GM19324 (cell line): ENCODE results near the gene RFPL1.

Experiments used
- ATAC-seq: cut with Tn5 transposase; IDR thresholded peaks from one replicate; pipeline ENCODE4 v1.9.1; 2021; ENCODE audit warnings: mild to moderate bottlenecking, moderate library complexity; ENCODE audit not compliant: unreplicated experiment, low FRiP score

RFPL1 gene

DNA sequence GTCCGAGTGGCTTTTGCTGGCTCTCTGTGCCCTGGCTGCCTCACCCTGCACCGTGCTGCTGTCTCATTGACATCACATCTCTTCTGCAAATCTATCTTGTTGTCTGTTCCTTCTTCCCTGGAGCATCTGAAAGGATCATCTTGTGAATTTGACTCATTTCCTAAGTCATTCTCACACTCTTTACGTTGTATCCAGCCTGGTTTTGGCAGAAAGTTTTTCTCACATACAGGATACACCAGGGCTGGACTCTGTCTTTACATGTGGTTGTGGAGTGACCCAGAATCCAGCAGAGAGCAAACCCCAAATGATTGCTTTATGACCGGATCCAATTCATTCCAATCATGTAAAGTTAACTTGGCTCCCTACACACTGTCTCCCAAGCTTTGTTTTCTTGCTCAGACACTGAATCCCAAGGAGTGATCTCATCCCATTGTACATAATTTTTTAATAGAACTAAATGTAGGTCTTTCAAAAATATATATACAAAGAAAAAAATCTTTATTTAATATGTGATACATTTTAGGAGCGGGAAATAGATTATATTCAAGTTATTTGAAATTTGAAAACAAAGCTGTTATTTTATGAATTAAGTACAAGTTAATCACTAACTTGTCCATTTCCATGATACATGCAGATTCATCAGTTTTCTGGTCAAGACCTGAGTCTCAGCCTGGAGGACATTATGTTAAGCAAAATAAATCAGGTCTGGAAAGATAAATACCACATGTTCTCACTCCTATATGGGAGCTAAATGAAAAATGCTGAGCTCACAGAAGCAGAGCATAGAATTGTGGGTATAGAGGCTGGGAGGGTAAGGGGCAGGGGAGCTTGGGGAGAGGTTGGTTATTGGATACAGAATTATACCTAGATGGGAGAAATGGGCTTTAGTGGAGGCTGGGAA lies 2.9 kb upstream of the RFPL1 start:
- no peak for ATAC-seq

DNA sequence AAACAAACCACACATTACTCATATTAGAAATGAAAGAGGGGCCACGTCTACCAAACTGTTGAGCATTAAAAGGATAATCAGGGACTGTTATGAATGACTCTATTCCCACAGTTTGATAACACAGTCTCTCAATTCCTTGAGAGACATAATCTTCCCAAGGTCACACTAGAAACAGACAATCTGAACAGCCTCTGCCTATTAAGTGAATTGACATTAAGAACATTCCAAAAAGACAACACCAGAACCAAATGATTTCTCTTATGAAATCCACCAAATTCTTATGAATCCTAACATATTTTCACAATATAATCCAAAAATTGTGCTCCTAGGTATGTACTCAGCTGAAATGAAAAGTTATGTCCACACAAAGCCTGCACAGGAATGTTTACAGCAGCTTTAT lies 4.6 kb downstream of the RFPL1 start:
- ATAC-seq: no peak

DNA sequence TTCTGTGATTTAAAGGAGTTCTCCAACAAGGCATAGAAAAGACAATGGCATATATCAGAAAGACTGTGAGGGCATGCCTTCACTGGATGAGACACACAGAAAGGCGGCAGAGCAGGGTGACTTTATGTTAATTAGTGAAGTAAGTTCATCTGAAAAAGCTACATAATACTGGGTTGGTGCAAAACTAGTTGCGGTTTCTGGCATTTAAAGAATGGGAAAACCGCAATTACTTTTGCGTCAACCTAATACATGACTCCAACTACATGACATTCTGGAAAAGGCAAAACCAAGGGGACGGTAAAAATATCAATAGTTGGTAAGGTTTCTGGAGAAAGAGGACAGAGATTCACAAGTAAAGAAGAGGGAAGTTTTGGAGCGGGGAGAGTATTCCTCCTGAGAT lies 5.1 kb downstream of the RFPL1 start:
- ATAC-seq: no peak

DNA sequence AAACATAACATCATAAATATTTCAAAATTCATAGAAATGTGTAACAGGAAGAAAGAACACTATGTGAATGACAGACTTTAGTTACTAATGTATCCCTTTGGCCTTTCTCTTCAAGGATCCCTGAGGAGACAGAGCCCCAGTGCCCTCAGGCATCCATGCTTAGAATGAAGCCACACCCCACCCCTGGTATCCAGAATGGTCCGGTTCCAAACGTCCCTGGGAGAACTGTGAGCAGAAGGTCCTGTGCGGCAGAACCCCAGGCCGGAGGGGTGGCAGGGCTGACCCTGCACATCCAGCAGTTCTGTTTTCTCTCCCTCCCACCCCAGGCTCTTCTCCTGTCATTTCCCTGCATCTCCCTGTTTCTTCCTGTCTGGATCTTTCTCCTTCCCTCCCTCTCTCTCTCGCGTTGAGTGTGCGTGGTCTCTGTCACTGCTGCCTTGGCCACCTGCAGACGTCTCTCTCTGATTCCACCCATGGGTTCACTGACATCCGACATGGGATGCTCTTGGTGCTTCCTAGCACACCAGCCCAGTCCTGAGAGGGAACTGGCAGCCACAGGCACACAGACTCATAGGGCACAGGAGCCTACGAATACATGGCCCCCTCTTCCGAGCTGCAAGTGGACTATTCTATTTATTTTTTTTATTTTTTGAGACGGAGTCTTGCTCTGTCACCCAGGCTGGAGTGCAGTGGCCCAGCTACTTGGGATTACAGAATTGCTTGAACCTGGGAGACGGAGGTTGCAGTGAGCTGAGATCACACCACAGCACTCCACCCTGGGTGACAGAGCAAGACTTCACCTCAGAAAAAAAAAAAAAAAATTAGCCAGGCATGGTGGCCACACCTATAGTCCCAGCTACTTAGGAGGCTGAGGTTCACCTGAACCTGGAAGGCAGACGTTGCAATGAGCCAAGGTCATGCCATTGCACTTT lies 5.7 kb downstream of the RFPL1 start:
- no peak for ATAC-seq

DNA sequence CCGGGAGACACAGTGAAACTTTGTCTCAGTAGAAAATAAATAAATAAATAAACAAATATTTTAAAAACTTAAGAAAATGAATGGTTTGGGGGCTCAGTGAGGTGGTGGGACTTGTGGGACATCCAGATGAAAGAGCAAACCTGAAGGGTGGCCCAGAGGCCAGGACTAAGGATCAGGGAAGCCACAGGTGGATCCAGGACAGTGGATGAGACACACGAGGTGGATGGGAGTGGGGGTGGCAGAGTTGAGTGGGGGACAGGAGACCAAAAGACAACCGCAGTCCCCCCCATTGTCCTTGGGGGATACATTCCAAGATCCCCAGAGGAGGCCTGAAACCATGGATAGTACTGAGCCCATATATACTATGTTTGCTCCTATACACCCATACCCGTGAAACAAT lies 7.1 kb downstream of the RFPL1 start:
- ATAC-seq: no peak

DNA sequence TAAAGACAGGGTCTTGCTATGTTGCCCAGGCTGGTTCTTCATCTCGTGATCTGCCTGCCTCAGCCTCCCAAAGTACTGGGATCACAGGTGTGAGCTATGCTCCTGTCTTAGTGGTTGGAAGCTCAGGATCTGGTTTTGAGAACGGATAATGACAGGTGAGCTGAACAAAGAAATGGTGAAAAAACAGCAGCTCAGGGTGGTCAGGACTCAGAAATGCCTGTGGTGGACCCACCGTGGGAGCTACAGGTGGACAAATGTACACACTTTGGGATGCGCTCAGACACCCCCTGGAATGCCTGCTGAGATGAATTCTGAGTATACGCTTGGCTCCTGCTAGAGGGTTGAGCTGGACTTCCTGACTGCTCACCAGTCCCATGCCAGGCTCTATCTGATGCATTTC lies 9.5 kb downstream of the RFPL1 start:
- no peak for ATAC-seq

DNA sequence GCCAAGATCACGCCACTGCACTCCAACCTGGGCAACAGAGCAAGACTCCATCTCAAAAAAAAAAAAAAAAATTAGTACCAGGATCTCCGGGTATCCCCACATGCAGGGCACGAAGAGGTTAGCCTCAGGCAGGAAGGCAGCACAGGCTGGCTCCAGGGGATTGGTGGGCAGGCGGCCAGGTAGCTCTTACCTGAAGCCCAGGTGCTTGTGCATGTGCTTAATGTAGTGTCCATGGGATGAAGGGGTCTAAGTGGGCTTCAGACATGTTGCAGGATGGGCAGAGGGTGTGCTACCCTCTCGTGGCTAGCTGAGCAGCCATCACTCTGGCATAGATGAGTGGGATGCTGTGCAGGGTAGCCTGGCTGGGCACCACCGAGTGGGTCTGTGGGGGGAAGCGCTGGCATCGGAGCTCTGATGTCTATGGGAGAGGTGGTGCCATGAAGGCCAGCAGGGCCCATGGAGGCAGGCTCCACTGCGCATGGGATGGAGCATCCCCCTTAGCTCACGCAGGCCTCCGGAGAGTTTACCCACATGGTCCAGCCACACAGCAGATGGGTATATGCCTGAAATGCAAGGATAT lies 11.0 kb downstream of the RFPL1 start:
- no peak for ATAC-seq

DNA sequence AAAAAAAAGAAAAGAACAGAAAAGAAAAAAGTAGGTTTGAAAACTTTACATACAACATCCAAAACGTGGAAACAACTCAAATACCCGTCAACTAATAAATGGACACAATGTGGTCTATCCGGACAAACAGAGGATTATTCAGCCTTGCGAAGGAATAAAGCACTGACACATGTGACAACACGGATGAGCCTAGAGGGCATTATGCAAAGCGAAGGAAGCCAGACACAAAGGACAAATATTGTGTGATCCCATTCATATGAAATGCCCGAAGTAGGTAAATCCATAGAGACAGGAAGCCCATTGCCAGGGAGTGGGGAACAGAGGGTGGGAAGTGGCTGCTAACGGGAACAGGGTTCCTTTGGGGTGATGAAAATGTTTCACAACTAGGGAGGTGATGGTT lies 11.8 kb downstream of the RFPL1 start:
- no peak for ATAC-seq

DNA sequence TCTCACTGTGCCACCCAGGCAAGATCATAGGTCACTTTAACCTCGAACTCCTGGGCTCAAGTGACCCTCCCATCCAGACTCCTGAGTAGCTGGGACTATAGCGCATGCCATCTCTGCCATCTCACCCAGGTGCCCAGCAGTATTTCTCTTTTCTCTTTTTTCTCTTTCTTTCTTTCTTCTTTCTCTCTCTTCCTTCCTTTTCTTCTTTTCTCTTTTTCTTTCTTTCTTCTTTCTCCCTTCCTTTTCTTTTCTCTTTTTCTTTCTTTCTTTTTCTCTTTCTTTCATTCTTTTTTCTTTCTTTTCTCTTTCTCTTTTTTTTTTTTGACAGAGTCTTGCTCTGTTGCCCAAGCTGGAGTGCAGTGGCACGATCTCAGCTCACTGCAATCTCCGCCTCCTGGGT lies 13.5 kb downstream of the RFPL1 start:
- no peak for ATAC-seq

DNA sequence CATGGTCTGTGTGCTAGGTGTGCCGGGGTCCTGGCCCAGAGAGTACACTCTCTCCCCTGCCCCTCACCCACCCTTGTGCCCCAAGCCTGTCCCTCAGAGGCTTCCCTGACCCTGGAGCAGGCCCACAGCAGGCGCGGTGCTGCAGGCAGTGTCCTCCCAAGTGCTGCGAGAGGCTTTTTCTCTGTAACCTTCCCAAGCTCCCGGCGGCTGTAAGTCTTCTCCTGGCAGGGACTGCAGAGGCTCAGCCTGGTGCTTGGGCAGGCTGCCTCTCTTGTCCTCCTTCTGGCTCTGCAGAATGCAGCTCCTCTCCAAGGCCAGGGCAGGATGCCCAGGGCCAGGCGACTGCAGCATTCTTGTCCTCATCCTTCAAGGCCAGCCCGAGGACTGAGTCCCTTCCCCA lies 15.9 kb downstream of the RFPL1 start:
- no peak for ATAC-seq

DNA sequence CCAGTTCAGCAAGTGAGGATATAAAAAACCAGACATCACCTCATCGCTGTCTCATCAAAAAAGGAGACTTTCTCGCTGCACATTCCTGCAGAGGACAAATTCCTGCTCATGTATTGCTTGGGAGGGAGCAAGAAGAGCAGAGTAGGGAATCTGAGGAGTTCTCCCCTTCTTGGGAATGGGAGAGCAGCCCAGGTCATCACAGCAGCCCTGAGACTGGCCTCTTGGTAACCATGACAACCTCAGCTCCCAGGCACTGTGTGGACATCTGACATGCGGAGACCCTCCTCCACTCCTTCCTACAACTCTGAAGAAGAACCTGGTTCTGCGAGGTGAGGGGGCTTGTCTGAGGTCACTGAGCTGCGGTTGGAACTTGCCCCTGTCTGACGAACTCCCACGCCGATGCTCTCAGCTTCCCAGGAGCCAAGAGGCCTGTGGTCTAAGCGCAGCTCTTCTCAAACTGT lies 17.9 kb downstream of the RFPL1 start:
- ATAC-seq: no peak

DNA sequence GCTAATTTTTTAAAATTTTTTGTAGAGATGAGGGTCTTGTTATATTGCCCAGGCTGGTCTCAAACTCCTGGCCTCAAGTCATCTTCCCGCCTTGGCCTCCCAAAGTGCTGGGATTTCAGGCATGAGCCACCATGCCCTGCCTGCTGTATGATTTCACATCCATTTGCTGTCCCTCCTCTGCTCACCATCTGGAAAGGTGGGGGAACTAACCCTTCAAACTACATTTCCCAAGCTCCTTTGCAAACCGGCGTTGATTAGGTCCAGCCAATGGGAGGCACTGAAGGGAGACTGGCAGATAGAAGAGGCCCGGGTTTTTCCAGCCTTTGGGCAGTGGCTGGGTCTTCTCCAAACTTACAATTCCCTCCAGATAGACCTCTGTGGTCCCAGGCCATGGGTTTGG lies 19.3 kb downstream of the RFPL1 start:
- ATAC-seq: no peak

DNA sequence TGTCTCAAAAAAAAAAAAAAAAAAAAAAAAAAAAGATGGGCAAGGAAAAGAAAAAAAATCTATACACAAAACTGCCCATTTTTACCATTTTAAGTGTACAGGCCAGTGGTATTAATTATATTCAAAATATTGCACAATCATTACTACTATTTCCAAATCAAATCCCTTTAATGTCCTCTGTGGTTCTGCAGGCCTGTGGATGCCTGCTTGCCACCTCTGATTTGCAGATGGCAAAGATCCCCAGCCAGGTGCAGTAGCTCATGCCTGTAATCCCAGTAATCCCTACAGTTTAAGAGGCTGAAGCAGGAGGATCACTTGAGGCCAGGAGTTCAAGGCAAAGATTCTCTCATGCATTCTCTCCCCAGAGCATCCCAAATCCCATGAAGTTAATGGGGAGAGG lies 20.2 kb downstream of the RFPL1 start:
- ATAC-seq: no peak

DNA sequence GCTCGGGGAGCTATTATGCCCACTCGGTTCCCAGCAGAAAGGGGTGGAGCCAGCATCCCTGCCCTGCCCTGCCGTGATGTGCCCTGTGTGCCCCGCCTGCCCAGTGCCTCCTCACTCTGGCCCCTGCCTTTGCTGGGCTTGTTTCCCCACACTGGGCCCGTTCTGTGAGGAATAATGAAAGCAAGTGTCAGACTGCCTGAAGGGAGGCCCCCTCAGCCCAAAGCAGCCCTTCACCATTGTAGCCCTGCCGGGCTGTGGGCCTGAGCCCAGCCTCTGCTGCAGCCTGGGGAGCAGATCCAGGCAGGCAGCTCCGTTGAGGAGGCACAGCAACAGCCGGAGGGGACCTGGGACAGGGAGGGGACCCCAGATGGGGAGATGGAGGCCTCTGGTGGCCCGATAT lies 21.4 kb downstream of the RFPL1 start:
- no peak for ATAC-seq

DNA sequence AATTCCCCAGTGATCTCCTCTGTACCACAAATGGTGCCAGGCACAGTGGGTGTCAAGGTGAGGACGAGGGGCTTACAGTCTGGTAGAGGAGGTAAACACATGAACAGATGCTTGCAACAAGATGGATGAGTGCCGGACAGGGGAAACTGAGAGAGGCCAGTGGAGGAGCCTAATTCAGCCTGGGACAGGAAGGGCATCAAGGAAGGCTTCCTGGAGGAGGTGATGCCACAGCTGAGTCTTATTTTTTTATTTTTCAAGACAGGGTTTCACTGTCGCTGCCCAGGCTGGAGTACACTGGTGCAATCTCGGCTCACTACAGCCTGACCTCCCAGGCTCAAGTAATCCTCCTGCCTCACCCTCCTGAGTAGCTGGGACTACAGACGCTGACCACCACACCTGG lies 22.9 kb downstream of the RFPL1 start:
- no peak for ATAC-seq

DNA sequence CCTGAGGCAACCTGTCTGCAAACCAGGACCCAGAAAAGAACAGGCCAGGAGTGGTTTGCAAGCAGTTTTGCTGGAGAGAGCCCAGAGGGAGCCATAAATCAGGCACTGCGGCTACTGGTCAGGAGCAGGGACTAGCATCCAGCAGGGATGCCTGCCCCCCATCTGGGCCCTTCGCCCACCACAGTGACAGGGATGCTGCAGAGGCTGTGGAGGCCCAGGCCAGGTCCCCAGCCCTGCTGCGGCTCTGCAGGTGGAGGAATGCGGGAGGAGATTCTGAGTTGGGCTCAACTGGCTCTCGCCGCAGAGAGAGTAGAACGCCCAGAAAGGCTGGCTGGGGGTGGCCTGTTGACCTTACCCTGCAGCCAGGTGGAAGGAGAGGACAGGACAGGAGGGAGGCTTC lies 25.2 kb downstream of the RFPL1 start:
- no peak for ATAC-seq

DNA sequence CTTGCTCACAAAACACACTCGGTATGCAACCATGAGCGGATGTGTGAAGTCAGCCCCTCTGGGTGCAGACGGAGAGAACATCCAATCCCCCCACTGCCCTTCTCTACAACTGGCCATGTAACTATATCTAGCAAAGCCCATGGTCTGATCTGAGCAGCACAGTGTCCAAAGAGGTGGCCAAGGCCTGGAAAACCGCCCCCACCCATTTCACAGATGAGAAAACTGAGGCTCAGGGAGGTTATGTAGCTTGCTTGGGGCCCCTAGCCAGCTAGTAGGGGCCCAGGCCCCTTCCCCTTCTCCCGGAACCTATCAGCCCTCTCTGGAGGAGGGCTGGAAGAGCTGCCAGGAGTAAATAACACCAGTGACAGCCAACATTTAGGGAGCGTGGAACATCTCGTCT lies 26.2 kb downstream of the RFPL1 start:
- ATAC-seq: no peak

DNA sequence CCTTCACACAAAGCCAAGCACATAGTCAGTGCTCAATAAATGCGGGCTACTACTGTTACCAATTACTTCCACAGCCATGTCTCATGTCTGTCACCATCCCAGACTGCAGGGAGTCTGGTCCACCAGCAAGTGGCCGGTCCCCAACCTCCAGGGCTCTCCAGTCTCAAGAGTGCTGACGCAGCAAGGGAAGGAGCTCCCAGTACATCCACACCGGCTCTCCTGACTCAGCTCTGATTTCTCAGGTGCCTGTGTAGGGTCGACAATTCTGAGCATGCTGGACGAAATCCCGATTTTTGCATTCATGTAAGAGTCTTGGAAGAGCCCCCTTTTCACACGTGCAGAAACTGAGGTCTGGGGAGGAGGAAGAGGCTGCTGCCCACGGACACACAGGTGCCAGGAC lies 31.4 kb downstream of the RFPL1 start:
- no peak for ATAC-seq

DNA sequence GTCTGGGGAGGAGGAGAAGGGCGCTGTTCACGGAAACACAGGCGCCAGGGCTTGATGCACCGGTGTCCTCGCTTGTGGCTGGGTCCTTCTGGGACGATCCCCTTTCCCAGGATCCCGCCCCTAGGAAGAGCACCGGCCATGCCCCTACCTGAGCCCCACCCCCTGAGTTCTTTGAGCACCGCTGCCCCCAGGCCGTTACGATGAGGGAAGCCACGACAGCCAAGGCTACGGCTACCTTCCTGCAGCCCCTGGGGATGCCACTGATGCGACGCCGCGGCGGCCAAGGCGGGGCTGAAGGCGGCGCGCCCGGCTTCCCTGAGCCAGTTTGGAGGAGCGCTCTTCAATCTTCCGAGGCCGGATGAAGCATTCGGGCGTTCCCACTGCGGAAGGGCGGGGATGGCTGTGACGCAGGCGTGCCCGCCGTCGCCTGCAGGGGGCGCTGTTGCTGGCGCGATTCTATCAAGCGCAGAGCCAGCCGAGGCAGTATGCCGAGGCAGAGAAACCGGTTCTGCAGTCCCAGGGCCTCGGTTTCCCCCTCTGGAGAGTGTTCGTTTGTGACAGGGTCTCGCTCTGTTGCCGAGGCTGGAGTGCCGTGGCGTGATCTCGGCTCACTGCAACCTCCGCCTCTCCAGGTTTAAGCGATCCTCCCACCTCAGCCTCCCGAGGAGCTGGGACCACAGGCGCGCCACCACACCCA lies 31.9 kb downstream of the RFPL1 start:
- no peak for ATAC-seq

DNA sequence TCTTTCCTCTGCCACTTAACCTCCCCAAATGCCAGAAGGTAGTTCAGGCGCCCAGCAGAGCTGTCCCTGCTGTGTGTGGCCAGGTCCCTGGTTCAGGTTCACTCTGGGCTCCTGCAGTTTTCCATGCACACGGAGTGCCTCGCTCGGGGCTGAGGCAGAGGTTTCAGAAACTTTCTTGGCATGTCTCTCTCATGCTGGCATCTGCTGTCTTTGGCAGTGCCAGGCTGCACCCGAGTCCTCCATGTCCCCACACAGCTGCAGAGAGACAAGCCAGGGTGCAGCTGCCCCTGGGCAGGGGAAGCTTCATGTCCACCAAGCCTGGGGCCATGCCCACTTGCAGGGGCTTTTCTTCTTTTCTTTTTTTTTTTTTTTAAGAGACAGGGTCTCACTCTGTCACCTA lies 34.6 kb downstream of the RFPL1 start:
- ATAC-seq: no peak

DNA sequence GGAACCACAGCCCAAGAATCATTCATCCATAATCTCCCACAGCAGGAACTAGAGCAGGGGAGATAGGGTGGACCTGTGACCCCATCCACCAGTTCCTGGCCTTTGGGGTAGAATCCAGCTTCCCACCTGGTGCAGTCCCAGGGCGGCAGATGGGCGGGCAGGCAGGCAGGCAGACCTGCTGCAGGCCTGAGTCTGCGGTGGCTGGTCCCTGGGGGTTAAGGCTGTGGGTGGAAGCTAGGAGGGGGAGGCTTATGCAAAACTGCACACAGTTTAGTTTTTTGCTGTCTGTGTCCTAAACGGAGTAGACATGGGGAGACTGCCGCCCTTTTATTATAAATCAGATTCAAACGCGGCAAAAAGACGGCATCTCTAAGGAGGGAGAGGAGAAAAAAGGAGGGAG lies 37.2 kb downstream of the RFPL1 start:
- ATAC-seq: peak; percentile 80
